Ovary (tissue), 9 donors: ENCODE data around the gene PLEKHA8. TPM values are rescaled to one million over a fixed set of nuclear protein-coding genes. Genes with fewer than 3 reads are reported as not detected.

Experiments used
- DNase-seq, 5 donors: peaks; one replicate each; pipeline ENCODE4 v3.0.0-alpha.2; 2019 to 2020
- H3K27ac ChIP-seq, 2 donors: fragments of 200-600 bp; one replicate each; pipeline versions ENCODE4 v1.5.1 to v1.8.0; 2019 to 2022
- H3K27me3 ChIP-seq: fragments of 200-600 bp; one replicate; pipeline ENCODE4 v1.8.0; 2022
- H3K36me3 ChIP-seq: fragments of 200-600 bp; sonication (generic); one replicate; pipeline ENCODE4 v1.5.1; 2019
- H3K4me1 ChIP-seq: one replicate; pipeline ENCODE4 v1.8.1; 2013; ENCODE audit warnings: mild to moderate bottlenecking, moderate library complexity; ENCODE audit not compliant: insufficient read depth
- H3K4me3 ChIP-seq: fragments of 200-600 bp; sonication (generic); one replicate; pipeline ENCODE4 v1.5.1; 2017
- H3K9me3 ChIP-seq, 2 donors: fragments of 200-600 bp in 1 of 2; sonication (generic) in 1 of 2; one replicate each; pipeline versions ENCODE4 v1.5.1 to v1.8.1; 2013 to 2019; ENCODE audit warnings: mild to moderate bottlenecking in 1 of 2, moderate library complexity in 1 of 2
- EP300 ChIP-seq: sonication (generic); formaldehyde crosslinking; IDR thresholded peaks from one replicate; pipeline ENCODE4 v1.6.1; 2017; ENCODE audit warnings: antibody characterized with exemption
- POLR2A ChIP-seq: fragments of 450-650 bp; IDR thresholded peaks from one replicate; pipeline ENCODE4 v1.6.1; 2017; ENCODE audit warnings: antibody characterized with exemption, mild to moderate bottlenecking, moderate library complexity
- WGBS, 3 donors: extraction: QIAGEN DNeasy Blood & Tissue Kit in 1 of 3; methylation state at CpG; one replicate each; pipeline versions ENCODE4 v1.1.5 to v1.1.7; 2013 to 2017; 5-methylcytosine and 5-hydroxymethylcytosine counted together
- intact Hi-C, 4 donors: fragments of 100-400 bp; cut with DNase I; formaldehyde crosslinking; loops; one replicate each; pipeline versions ENCODE4 v1.11.0 to v1.15.1; 2022 to 2023
- polyA plus RNA-seq, 2 donors: library from polyadenylated mRNA; stranded (reverse); fragments of 200-250 nt in 1 of 2; fragments of 350-450 nt in 1 of 2; fragmentation: Illumina TruSeq in 1 of 2; extraction: RNeasy Lipid Tissue Mini Kit (QIAGEN cat#74804) in 1 of 2; gene quantifications; one replicate each; pipeline ENCODE4 v1.2.3, GENCODE V29; 2013 to 2014
- total RNA-seq, 7 donors: library from RNA; depleted of rRNA in 2 of 7; stranded (reverse); fragments of >200 nt in 2 of 7; fragmentation: NEBNext Ultra II Directional in 3 of 7; extraction: Animal tissue kit (Norgen Biotek cat#: 25700) in 3 of 7; gene quantifications; one replicate each; pipeline versions ENCODE4 v1.1.0 to v1.2.4, GENCODE V29; 2016 to 2023
- TF ChIP-seq, protein P1 (sequence below), 3 donors: fragments of 450-650 bp in 2 of 3; fragments of 200-600 bp in 1 of 3; IDR thresholded peaks; one replicate each; pipeline versions ENCODE4 v1.5.1 to v1.8.0; 2016 to 2022; ENCODE audit warnings: antibody characterized with exemption in 3 of 3, mild to moderate bottlenecking in 1 of 3
- donor health status: DM: no; HTN: no; CAD: no; lungs with moderate emphysema.
- donor health status: DM: no; HTN: no; CAD: no.
- donor health status: Bipolar disorder and iron deficiency.
- donor health status: DM: yes; HTN: yes; CAD: no.
- donor health status: DM: no; HTN: no; CAD: no.
- donor health status: DM: yes; HTN: yes; CAD: no.

Gene PLEKHA8
- total and polyA plus RNA-seq, 9 donors: 3.1 to 12.8 (median 10.0) TPM

- no peaks in the 10 kb centered on the region for H3K9me3 ChIP-seq
- H3K4me1 ChIP-seq: peaks cover 1% of the 10 kb centered on the region
- no peaks in the 10 kb centered on the region for H3K27me3 ChIP-seq
- no peak overlapping the region for H3K4me3 ChIP-seq
- 88 to 94% (median 93%) methylated on average over 4 of the region's 4 CpGs for WGBS, 3 donors
- no peaks in the 10 kb centered on the region for H3K36me3 ChIP-seq
- intact Hi-C loops: no loop called here
- DNase-seq: no peak
- TF ChIP-seq EP300 (no peak), POLR2A (no peak)
- TF ChIP-seq, protein P1, sequence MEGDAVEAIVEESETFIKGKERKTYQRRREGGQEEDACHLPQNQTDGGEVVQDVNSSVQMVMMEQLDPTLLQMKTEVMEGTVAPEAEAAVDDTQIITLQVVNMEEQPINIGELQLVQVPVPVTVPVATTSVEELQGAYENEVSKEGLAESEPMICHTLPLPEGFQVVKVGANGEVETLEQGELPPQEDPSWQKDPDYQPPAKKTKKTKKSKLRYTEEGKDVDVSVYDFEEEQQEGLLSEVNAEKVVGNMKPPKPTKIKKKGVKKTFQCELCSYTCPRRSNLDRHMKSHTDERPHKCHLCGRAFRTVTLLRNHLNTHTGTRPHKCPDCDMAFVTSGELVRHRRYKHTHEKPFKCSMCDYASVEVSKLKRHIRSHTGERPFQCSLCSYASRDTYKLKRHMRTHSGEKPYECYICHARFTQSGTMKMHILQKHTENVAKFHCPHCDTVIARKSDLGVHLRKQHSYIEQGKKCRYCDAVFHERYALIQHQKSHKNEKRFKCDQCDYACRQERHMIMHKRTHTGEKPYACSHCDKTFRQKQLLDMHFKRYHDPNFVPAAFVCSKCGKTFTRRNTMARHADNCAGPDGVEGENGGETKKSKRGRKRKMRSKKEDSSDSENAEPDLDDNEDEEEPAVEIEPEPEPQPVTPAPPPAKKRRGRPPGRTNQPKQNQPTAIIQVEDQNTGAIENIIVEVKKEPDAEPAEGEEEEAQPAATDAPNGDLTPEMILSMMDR (IDR thresholded peaks at IDR 0.05): no peak
- no peak overlapping the region for H3K27ac ChIP-seq
Measured at GRCh38 chr7:29993140-29993539, 35.1 kb upstream of the PLEKHA8 start.

GRCh38 chr7:29995652-29996051 lies 32.6 kb upstream of the PLEKHA8 start:
- Histone ChIP-seq H3K9me3 (no peaks in the 10 kb centered on the region), H3K27ac (no peak overlapping the region), H3K36me3 (no peaks in the 10 kb centered on the region), H3K4me1 (no peaks in the 10 kb centered on the region), H3K4me3 (no peak overlapping the region), H3K27me3 (no peaks in the 10 kb centered on the region)
- intact Hi-C loops: no loop called here
- no peak for DNase-seq
- no peak for TF ChIP-seq POLR2A

GRCh38 chr7:29996321-29996720 lies 31.9 kb upstream of the PLEKHA8 start:
- H3K4me1 ChIP-seq: no peaks in the 10 kb centered on the region
- H3K9me3 ChIP-seq: no peaks in the 10 kb centered on the region
- no peaks in the 10 kb centered on the region for H3K36me3 ChIP-seq
- TF ChIP-seq, protein P1 (IDR thresholded peaks at IDR 0.05): no peak
- no peak for TF ChIP-seq EP300
- no peak for TF ChIP-seq POLR2A
- no peak overlapping the region for H3K4me3 ChIP-seq
- intact Hi-C loops: no loop called here
- no peak overlapping the region for H3K27ac ChIP-seq
- H3K27me3 ChIP-seq: no peaks in the 10 kb centered on the region
- DNase-seq: no peak

GRCh38 chr7:29998489-29998888 lies 29.7 kb upstream of the PLEKHA8 start:
- intact Hi-C loops: no loop called here
- no peak overlapping the region for H3K27ac ChIP-seq
- TF ChIP-seq, protein P1 (IDR thresholded peaks at IDR 0.05): no peak
- TF ChIP-seq EP300: no peak
- TF ChIP-seq POLR2A: no peak

GRCh38 chr7:30001998-30002397 lies 26.2 kb upstream of the PLEKHA8 start:
- intact Hi-C loops: no loop called here
- H3K27ac ChIP-seq: no peak overlapping the region
- H3K4me1 ChIP-seq: no peaks in the 10 kb centered on the region
- no peaks in the 10 kb centered on the region for H3K9me3 ChIP-seq
- H3K27me3 ChIP-seq: no peaks in the 10 kb centered on the region
- H3K36me3 ChIP-seq: no peaks in the 10 kb centered on the region
- 95 to 97% (median 97%) methylated on average over 2 of the region's 2 CpGs for WGBS, 3 donors
- DNase-seq: no peak
- H3K4me3 ChIP-seq: no peak overlapping the region
- TF ChIP-seq, protein P1 (IDR thresholded peaks at IDR 0.05): no peak
- TF ChIP-seq POLR2A (no peak), EP300 (no peak)

More at GRCh38 chr7:29998489-29998888, 29.7 kb upstream of the PLEKHA8 start:
- no peak overlapping the region for H3K4me3 ChIP-seq
- DNase-seq: no peak
- H3K27me3 ChIP-seq: no peaks in the 10 kb centered on the region
- no peaks in the 10 kb centered on the region for H3K9me3 ChIP-seq
- H3K4me1 ChIP-seq: no peaks in the 10 kb centered on the region
- H3K36me3 ChIP-seq: no peaks in the 10 kb centered on the region
